KMS-11 (cell line): Measurements from ENCODE around the gene ARL8B.
"Not testable (repeated sequence)": the region's sequence is repeated elsewhere in the genome, so short reads cannot be mapped to it uniquely, and the experiment has no call there.

ENCODE experiments used
- H2AFZ ChIP-seq: fragments of 200-600 bp; sonication (generic); 2 replicates; pipeline ENCODE4 v1.6.1; 2016; ENCODE audit warnings: antibody characterized with exemption, mixed run types, low read depth
- H3K27ac ChIP-seq: fragments of 200-600 bp; sonication (generic); 2 replicates; pipeline ENCODE4 v1.6.1; 2016; ENCODE audit warnings: mild to moderate bottlenecking, mixed run types
- H3K27me3 ChIP-seq: fragments of 200-600 bp; sonication (generic); 2 replicates; pipeline ENCODE4 v1.6.1; 2017; ENCODE audit warnings: mild to moderate bottlenecking, low read depth, mixed run types, moderate library complexity; ENCODE audit not compliant: insufficient read depth
- H3K36me3 ChIP-seq: fragments of 200-600 bp; sonication (generic); 2 replicates; pipeline ENCODE4 v1.6.1; 2017; ENCODE audit warnings: mild to moderate bottlenecking, mixed run types; ENCODE audit not compliant: insufficient read depth
- H3K4me1 ChIP-seq: fragments of 200-600 bp; sonication (generic); 2 replicates; pipeline ENCODE4 v1.6.1; 2016; ENCODE audit warnings: mild to moderate bottlenecking, low read depth, mixed run types; ENCODE audit not compliant: poor library complexity, severe bottlenecking
- H3K4me2 ChIP-seq: fragments of 200-600 bp; sonication (generic); 2 replicates; pipeline ENCODE4 v1.7.0; 2016; ENCODE audit warnings: mild to moderate bottlenecking, mixed run types
- H3K4me3 ChIP-seq: fragments of 200-600 bp; sonication (generic); IDR thresholded peaks from 2 replicates; pipeline ENCODE4 v1.6.1; 2017; ENCODE audit warnings: low read depth, low read length, mixed read lengths; ENCODE audit not compliant: insufficient read depth
- H3K79me2 ChIP-seq: fragments of 200-600 bp; sonication (generic); 2 replicates; pipeline ENCODE4 v1.6.1; 2016; ENCODE audit warnings: low read depth, mixed run types; ENCODE audit not compliant: insufficient read depth
- H3K9ac ChIP-seq: fragments of 200-600 bp; sonication (generic); 2 replicates; pipeline ENCODE4 v1.6.1; 2016; ENCODE audit warnings: mild to moderate bottlenecking, mixed run types
- H4K20me1 ChIP-seq: fragments of 200-600 bp; sonication (generic); 2 replicates; pipeline ENCODE4 v1.6.1; 2016; ENCODE audit warnings: mild to moderate bottlenecking, mixed run types; ENCODE audit not compliant: insufficient read depth
- CTCF ChIP-seq: fragments of 200-600 bp; sonication (generic); conservative IDR thresholded peaks from 2 replicates; pipeline ENCODE4 v1.6.1; 2017; ENCODE audit warnings: low read depth, mild to moderate bottlenecking, antibody characterized with exemption, low read length, moderate library complexity, mixed read lengths

Gene ARL8B

GRCh38 chr3:5181469-5182141, 59.5 kb downstream of the ARL8B start:
- H3K9ac ChIP-seq: no peak overlapping the region
- peaks cover 21% of the 10 kb centered on the region for H3K4me1 ChIP-seq
- H2AFZ ChIP-seq: no peak overlapping the region
- TF ChIP-seq CTCF: no peak
- H3K27me3 ChIP-seq: no peaks in the 10 kb centered on the region
- H3K36me3 ChIP-seq: no peaks in the 10 kb centered on the region
- no peaks in the 10 kb centered on the region for H3K79me2 ChIP-seq
- no peak overlapping the region for H3K4me3 ChIP-seq
- no peak overlapping the region for H3K27ac ChIP-seq
- no peaks in the 10 kb centered on the region for H4K20me1 ChIP-seq
- peak overlapping the region; percentile 33 for H3K4me2 ChIP-seq

- H3K27ac ChIP-seq, H3K4me3 ChIP-seq, H3K27me3 ChIP-seq, H3K36me3 ChIP-seq, H3K4me2 ChIP-seq, H3K79me2 ChIP-seq, H4K20me1 ChIP-seq, H2AFZ ChIP-seq, H3K9ac ChIP-seq: not testable (repeated sequence)
- H3K4me1 ChIP-seq: peaks cover 21% of the 10 kb centered on the region
Measured at GRCh38 chr3:5183714-5184113, 61.6 kb downstream of the ARL8B start.

GRCh38 chr3:5184499-5184898, 62.4 kb downstream of the ARL8B start:
- Histone ChIP-seq H3K4me1 (peaks cover 21% of the 10 kb centered on the region), H3K79me2 (peaks cover 12% of the 10 kb centered on the region; the same call in 1 of the 2 replicates), H3K9ac (no peak overlapping the region), H3K4me2 (no peak overlapping the region), H3K36me3 (no peaks in the 10 kb centered on the region), H2AFZ (no peak overlapping the region), H3K27ac (no peak overlapping the region), H3K4me3 (no peak overlapping the region), H3K27me3 (no peaks in the 10 kb centered on the region), H4K20me1 (no peaks in the 10 kb centered on the region)
- TF ChIP-seq CTCF: no peak

GRCh38 chr3:5185093-5185673, 63.1 kb downstream of the ARL8B start:
- no peaks in the 10 kb centered on the region for H3K36me3 ChIP-seq
- TF ChIP-seq CTCF: no peak
- H2AFZ ChIP-seq: no peak overlapping the region
- H3K79me2 ChIP-seq: peaks cover 19% of the 10 kb centered on the region; the same call in 1 of the 2 replicates
- H3K27ac ChIP-seq: no peak overlapping the region
- peaks cover 24% of the 10 kb centered on the region for H3K4me1 ChIP-seq
- H4K20me1 ChIP-seq: no peaks in the 10 kb centered on the region
- no peak overlapping the region for H3K4me2 ChIP-seq
- H3K27me3 ChIP-seq: no peaks in the 10 kb centered on the region
- no peak overlapping the region for H3K4me3 ChIP-seq
- no peak overlapping the region for H3K9ac ChIP-seq
